ENCODE results near the gene EYS.

Gene EYS

DNA sequence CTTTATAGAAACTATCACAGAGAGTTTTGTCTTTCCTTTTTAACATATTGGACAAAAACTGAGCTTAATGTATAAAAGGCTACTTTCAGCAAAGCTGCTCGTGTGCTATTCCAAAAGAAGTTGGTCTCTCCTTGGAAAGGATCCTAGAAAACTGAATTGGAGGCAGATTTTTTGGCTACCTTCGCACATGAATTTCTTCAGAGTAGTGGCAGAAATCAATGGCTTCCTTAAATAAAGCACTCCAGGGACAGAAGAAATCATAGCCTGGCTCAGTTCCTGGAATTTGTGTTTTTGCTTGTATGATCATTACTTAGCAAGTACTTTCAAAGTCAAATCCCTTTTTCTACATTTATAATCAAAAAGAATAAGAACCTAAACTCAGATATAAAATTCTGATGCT, 1291.1 kb downstream of the EYS start:
- DNase-seq = no peak

DNA sequence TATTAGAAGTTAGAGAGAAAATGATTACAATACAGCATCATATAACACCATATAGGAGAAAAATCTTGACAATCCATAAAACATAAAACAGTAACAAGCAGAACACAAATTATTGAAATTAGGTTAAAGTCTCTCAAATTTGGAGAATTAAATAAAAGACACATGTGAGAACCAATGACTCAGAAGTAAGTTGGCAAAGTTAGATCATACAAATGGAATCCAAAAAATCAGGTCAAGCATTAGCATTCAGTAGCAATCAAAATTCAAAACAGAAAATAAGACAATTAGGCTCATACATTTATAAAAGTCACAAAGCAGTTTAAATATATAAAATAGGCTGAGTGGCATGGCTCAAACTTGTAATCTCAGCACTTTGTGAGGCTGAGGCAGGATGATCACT, 1295.8 kb downstream of the EYS start:
- no peak for DNase-seq

DNA sequence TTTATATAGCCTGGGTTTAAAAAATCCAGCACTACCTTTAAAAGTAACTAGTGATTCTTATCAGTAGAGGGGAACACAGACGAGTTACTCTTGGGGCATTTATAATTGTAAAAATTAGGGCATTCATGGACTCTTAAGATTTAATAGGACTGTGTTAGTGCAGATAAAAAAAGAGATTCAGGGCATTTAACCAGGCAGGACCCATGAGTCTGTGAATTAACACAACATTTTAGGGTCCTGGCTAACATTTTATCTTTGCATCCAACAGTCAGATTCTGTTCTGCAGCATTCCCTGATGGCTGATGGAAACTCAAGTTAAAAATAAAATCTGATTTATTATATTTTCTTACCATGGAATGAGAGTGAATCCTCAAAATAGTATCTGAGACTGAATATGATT, 1297.1 kb downstream of the EYS start:
- DNase-seq = no peak

DNA sequence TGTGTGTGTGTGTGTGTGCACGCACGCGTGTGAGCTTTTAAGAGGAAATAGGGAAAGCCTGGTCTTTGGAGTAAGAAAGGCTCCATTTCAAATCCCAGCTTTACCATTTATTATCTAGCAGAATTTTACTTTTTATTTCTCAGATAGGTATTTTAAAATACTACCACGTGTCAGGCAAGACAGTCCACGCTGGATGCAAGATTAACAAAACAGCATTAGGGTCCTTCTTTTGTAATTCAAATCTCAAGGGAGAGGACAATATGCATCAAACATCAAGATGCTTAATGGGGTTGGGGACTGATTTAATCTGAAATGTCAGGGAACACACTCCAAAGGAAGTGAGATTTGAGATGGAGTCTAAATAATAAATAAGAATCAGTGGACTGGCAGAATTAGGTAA, 1302.6 kb downstream of the EYS start:
- no peak for DNase-seq

DNA sequence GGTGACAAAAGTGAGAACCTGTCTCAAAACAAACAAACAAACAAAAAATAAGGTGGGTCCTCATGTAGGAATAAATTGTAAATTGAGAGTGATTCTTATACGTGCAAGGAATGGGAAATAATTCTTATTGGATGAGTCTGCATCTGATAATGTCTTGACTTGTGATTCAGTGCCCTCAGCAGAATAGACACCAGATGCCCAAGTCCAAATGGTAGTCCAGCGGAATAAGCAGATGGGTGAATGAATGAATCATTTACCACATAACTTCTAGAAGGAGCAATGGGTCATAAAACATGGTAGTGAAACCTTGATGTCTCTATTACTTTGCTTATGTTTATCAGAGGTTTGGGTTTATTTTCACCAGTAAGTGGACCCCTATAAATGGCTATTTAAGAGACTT, 1323.7 kb downstream of the EYS start:
- no peak for DNase-seq

DNA sequence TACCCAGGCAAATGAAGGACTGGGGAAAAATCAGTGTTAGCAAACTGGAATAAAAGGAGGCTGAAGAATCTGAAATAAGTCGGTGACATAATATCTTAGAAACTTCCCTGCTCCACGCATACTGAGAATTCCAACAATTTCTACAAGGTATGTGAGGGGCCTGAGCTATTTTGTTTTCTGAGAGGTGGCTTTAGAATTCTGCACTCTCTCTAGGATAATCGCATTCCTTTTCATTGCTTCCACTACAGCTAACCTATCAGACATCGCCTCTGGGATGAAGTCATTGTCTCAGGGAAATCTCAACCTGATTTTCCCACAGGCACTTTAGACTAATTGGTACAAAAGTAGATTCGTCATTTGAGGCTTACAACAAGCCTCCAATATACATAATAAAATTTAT, 1330.6 kb downstream of the EYS start:
- no peak for DNase-seq

DNA sequence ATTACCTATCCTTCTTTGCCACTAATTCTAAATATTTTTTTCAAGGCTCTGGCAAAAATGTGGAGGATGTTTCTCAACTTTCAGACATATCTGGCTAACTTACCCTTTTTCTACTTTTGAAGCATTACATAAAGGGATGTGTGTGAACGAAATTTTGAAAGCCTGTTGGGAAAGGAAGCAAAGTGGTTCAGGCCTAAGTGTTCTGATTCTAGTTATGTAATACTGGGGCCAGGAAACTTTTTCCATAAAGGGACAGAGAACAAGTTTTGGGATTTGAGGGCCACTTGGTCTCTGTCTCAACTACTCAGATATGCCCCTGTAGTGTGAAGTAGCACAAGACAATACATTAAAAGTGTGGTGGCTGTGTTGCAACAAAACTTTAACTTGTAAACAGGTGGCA, 1349.6 kb downstream of the EYS start:
- no peak for DNase-seq

DNA sequence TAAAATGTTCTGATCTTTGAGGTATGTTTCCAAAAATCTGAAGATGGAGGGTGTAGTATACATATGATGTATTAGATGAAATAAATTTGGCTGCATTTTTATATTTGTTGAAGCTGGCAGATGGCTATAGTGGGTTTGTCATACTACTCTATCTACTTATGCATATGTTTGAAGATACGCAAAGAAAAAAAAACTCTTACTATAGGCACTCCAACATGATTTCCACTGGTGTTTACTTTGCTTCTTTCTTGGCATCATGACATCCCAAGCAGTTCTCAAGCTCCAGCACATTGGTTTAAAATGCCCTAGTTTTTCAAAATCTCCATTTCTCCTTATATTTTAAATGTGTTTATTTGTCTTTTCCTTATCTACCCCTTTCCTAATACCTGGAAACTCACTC, 1359.6 kb downstream of the EYS start:
- peak; percentile 25 for DNase-seq

DNA sequence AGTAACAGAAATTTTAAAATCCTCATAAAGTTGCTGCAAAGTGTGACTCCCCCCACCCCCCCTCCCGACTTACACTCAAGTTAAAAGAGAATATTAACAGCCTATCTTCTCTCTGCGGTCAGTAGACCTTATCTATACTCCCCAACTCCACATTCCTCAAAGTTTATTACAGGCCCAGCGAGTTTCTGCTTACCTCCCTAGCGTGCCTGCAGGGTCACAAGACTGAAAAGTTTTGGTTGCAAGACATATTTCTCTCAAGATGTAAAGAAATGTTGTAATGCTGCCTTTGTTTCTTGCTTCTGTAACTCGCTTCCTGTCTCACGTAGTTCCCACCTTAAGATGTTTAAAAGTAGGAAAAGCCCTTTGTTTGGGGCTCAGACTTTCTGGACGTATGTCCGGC, 1371.8 kb downstream of the EYS start:
- no peak for DNase-seq

DNA sequence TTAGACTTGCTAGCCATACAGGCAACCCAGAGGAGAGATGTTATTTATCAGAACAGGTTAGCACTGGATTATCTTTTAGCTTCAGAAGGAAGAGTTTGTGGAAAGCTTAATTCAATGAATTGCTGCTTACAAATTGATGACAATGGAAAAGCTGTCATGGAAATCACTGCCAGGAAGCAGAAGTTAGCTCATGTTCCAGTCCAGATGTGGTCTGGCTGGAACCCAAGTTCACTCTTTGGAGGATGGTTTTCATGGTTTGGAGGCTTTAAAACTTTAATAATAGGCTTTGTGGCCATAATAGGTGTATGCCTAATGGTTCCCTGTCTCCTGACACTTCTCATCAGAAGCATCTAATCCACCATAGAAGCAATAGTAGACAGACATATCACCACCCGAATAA, 1372.4 kb downstream of the EYS start:
- DNase-seq = no peak

DNA sequence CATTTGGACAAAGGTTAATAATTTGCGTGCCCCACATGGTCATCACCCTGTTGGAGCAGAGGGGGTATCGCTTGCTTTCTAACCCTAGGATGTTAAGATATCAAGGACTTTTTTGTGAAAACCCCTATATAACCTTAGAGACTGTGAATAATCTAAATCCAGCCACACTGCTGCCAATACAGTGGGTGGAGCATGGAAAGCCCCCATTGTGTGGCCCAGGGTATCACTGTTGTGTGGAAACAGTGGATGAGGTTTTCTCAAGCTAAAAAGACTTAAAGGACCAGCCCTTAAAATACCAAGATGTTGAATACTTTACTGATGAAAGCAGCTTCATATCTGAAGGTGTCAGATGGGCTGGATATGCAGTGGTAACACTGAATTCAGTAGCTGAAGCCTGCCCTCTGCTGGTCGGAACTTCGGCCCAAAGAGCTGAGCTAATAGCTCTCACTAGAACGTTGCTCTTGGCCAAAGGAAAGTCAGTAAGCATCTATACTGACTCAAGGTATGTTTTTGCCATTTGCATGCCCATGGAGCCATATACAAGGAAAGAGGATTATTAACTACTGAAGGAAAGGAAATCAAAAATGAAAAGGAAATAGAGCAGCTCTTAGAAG, 1376.2 kb downstream of the EYS start:
- peak; percentile 30 for DNase-seq

DNA sequence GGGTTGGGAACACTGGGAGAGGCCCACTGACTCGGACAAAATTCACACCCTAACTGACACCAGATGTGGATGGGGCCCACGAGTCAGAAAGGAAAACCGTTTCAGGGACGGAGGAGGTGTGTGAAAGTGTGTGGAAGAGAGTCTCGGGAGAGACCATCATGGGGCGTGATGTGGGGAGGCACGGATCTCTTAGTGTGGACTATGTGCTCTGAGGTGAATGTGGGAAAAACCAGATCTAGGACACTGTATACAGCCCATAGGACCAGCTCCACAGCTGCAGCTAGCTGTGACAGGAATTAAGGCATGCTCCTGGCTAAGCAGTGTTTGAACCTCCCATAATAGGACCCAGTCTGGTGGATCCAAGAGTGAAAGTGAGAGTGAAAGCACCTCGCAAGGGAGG, 1380.1 kb downstream of the EYS start:
- no peak for DNase-seq

DNA sequence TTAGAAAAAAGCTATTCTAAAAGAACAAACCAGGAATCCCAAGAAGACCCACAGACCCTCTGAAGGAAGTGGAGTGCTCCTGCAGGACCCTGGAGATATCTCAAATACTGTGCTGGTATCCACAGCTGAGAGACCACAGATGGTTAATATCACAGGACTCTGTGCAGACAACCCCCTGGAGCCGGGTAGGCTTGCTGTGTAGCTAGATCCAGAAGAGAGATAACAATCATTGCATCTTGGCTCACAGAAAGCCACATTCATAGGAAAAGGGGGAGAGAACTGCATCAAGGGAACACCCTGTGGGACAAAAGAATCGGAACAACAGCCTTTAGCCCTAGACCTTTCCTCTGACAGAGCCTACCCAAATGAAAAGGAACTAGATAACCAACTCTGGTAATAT, 1381.9 kb downstream of the EYS start:
- DNase-seq = peak; percentile 34

DNA sequence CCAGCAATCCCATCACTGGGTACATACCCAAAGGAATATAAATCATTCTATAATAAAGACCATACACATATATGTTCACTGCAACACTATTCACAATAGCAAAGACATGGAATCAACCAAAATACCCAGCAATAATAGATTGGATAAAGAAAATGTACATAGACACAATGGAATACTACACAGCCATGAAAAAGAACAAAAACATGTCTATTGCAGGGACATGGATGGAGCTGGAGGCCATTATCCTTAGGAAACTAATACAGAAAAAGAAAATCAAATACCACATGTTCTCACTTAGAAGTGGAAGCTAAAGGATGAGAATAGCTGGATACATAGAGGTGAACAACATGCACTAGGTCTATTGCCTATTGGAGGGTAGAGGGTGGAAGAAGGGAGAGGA, 1396.8 kb downstream of the EYS start:
- DNase-seq = no peak

DNA sequence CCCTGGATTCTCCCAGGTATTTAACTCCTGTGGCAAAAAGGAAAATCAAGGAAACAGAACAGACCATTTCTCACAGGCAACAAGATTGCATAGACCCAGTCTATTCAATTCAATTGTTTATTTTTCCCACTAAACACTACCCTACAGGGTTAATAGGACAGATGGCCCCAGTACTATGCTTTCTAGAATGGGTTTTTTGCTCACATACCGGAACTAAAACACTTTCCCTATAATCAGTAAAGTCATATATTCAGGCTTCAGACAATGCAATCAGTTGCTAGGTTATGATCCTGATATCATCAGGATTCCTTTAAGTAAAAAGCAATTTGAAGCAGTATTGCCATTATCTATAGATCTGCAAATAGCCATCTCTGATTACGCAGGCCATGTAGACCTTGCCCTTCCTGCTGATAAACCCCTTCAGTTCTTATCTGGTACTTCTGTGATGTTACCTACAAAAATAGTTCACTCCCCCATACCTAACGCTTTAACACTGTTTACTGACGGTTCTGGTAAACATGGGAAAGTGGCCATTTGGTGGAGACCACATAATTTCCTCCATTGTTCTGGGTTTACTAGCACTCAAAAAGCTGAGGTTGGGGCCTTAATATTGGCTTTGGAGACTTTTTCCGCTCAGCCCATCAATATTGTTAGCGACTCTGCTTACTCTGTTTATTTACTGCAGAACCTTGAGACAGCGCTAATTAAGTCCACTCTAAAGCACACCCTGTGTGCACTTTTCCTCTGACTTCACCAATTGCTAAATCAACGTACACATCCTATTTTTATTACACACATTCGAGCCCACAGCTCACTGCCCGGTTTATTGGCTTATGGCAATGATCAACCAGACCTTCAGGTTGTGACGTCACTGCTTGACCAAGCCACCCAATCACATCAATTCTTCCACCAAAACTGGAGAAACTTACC, 1405.5 kb downstream of the EYS start:
- DNase-seq = no peak

DNA sequence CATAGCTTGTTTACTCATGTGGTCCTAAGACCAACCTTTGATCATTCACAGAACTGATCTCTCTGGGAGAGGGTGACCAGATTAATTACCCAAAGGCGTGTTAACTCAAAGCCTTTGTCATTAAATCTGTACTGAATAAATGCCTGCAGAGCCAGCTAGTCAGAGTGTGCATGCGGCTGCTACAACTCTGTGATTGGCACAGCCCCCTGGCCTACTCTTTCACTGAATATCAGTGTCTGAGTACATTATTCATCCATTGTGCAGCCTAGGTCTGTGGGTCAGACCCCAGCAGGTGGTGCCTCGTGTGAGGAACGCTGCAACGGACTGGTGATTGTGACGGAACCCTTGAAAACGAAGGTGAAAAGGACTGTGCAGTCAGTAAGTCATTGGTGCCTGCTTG, 1407.8 kb downstream of the EYS start:
- DNase-seq = no peak

DNA sequence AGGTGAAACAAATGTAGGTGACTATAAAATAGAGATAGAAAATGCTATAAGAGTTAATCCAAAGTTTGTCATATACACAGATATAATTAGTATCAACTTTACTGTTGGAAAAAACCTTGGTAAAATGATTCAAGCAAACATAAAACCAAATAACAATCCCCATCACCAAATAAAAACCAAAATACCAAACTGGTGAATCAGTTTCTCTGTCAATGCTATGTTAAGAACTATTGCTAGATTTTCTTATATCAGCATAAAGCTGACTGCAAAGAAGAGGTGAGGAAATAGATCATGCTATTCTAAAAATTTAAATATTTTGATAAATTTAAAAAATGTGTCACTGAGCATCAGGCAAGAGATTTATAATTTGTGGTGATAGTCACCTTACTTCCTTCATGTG, 1413.0 kb downstream of the EYS start:
- DNase-seq = no peak

DNA sequence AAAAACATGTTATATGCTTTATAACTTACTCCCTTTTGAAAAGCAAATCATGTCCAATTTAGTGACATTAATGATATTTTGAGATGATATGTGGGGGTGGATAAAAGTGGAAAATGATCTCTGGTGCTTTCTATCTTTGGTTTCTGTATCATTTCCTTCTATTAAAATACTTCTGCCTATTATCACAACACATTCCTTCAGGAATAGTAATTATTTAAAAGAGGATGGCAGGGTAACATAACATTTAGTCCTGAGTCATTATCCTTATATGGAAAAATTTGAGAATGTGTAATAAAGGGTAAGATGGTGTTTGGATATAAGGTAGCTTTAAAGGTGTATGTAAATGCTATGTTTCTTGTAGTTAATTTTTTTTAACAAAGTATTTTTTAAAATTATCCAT, 1413.7 kb downstream of the EYS start:
- DNase-seq = no peak

DNA sequence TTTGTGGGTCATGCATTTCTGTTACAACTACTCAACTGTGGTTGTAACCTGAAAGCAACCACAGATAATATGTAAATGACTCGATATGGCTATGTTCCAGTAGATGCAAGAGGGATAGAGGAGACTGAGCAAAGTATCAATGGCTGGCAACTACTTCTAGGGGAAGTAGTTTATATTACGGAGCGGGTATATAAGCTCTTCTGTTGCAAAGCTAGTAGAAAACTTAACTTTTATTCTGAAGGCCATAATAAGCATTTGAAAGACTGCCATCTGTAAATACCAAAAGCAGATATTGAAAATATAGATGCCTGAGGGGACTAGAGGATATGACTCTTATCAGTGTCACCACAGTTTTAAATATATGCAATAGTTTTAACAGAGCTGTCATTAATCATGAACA, 1416.2 kb downstream of the EYS start:
- DNase-seq = no peak

DNA sequence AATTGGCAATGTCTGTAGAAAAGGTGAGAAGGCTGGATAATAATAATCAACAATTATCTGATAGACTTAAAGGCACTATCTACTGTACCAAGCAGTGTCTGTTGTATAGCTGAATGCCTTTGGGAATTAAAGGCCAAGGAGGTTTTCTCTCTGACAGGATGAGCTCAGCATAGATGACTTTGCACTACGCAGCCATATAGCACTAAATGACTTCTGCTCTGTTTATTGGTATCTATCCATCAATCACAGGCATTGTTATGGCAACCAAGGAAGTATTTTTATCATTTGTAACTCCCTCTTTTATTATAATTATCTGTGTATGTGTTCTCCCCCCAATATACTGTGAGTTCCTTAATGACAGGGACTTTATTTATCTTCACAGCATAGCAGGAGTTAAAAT, 1417.1 kb downstream of the EYS start:
- no peak for DNase-seq

DNA sequence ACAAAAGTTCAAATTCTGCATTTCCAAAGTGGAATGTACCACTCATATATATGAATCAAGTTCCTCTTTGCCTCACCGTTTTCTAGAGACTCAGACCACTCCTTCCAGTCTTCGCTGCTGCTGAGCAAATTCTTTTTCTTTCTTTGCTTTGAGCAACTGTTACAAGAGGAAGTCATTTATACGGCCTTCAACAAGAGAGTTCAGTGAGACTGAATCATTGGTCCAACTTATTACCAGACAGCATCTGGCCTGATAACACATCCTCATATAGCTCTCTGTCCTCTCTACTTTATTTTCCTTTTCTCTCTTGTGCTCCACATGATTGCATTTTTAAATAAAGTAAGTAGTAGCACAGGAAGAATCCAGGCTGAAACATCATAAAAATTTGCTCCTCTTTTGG, 1418.7 kb downstream of the EYS start:
- no peak for DNase-seq

DNA sequence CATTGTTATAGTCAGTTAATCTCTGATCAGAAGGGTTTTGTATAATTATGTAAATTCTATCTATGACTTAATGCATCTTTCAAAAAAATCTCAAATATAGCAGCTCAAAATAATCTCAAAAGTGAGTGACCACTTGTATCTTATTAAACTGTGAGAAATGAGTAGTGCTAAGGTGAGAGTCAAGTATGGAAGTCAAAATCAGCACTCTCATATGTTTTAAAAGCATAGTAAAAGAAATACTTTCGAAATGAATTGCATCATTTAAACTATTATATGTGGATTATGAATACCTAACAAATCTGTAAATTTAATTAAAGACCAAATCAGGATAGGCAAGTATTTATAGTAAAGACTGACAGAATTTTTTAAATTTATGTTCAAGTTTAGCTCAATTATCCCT, 1425.9 kb downstream of the EYS start:
- DNase-seq = no peak

DNA sequence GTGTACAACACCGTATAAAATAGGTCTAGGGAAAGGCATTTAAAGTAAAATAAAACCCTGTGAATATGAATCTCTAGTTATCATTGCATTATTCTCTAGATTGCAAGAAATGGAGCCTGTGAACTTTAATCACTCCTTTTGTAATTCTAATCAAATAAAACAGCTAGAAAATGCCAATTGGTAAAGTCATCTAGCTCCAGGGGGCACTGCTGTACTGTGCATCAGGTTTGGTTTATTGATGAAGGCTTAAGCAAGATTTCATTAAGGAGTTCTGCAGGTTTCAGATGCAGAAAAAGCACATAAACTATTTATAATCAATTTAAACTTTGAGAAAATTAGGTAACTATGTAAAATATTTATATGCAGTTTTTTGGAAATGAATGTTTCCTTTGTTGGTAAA, 1426.5 kb downstream of the EYS start:
- peak; percentile 70 for DNase-seq

DNA sequence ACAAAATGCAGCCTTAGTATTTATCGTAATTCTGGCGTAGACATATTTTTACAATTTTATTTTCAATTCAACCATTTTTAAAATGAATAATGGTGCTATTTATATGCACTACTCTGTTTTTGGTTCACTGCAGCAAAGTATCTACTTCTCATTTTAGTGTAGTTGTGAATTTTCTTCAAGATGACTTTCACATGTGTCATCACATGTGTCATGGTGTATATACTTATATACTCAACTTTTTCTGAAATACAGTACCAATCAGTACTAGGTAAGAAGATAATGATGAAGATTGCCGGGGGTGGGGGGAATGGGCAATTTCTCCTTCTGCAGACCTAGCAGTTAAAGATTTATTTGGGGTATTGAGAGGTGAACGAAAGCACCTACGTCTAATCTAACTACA, 1436.9 kb downstream of the EYS start:
- DNase-seq = no peak

DNA sequence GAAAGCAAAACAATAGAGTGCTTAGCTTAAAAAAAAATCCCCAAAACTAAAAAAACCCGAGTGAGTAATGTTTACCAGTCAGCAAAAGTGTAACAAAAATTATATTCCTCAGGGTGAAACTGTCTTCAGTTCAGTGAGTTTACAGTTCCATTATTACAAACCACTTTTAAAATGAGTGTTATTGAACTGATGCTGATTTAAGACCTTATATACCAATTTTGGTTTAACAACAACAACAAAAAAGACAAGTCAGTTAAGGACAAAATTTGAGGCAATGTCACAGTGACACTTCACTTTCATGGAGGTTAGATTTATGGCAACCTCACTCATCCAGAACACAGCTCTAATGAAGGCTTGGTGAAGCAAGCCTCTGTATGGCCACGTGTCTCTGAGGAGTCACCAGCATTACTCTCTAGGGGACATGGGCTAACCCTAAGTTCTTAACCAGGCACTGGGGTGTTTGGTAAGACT, 1440.6 kb downstream of the EYS start:
- no peak for DNase-seq
